Activated CD8-positive, alpha-beta memory T cell treated with anti-CD3 and anti-CD28 coated beads for 4 hours (primary cell): Measurements from ENCODE around the gene GGT5.
"Not testable (repeated sequence)": the region's sequence is repeated elsewhere in the genome, so short reads cannot be mapped to it uniquely, and the experiment has no call there.

Source experiments
- DNase-seq, 2 donors: peaks; one replicate each; pipeline ENCODE4 v3.0.0-alpha.2; 2020; ENCODE audit warnings: low read depth in 2 of 2

Gene GGT5

GRCh38 chr22:24263479-24263878, 18.6 kb upstream of the GGT5 start:
- not testable (repeated sequence) for DNase-seq

- not testable (repeated sequence) for DNase-seq
Observed at GRCh38 chr22:24262185-24262749, 17.4 kb upstream of the GGT5 start.

GRCh38 chr22:24259459-24259858, 14.6 kb upstream of the GGT5 start:
- peak; percentile 36 to 37 for DNase-seq

- DNase-seq: not testable (repeated sequence)
Observed at GRCh38 chr22:24256736-24257135, 11.9 kb upstream of the GGT5 start.

- DNase-seq: not testable (repeated sequence)
Observed at GRCh38 chr22:24256136-24256535, 11.3 kb upstream of the GGT5 start.

- not testable (repeated sequence) for DNase-seq
Observed at GRCh38 chr22:24253126-24253525, 8.2 kb upstream of the GGT5 start.

- not testable (repeated sequence) for DNase-seq
Observed at GRCh38 chr22:24251286-24251685, 6.4 kb upstream of the GGT5 start.

GRCh38 chr22:24249413-24249812, 4.5 kb upstream of the GGT5 start:
- not testable (repeated sequence) for DNase-seq

- not testable (repeated sequence) for DNase-seq
Observed at GRCh38 chr22:24248611-24249010, 3.7 kb upstream of the GGT5 start.

- no peak for DNase-seq
Observed at GRCh38 chr22:24247564-24248344, 2.9 kb upstream of the GGT5 start.

- no peak for DNase-seq
Observed at GRCh38 chr22:24247011-24247507, 2.2 kb upstream of the GGT5 start.

GRCh38 chr22:24245584-24246561, 991 bp upstream of the GGT5 start:
- not testable (repeated sequence) for DNase-seq

- no peak for DNase-seq
Observed at GRCh38 chr22:24244144-24244787, 616 bp downstream of the GGT5 start.

GRCh38 chr22:24243417-24243816, 1.5 kb downstream of the GGT5 start:
- not testable (repeated sequence) for DNase-seq

- not testable (repeated sequence) for DNase-seq
Observed at GRCh38 chr22:24240985-24241692, 3.7 kb downstream of the GGT5 start.

GRCh38 chr22:24240381-24240780, 4.5 kb downstream of the GGT5 start:
- DNase-seq: no peak

- not testable (repeated sequence) for DNase-seq
Observed at GRCh38 chr22:24238101-24238694, 6.7 kb downstream of the GGT5 start.

GRCh38 chr22:24236656-24237055, 8.2 kb downstream of the GGT5 start:
- DNase-seq: no peak

- no peak for DNase-seq
Observed at GRCh38 chr22:24235315-24235714, 9.6 kb downstream of the GGT5 start.

GRCh38 chr22:24233816-24234215, 11.1 kb downstream of the GGT5 start:
- DNase-seq: no peak
